ENCODE data around the gene PLEKHG4. TPM values are rescaled to one million over a fixed set of nuclear protein-coding genes. Genes with fewer than 3 reads are reported as not detected.

Gene PLEKHG4
- total and polyA plus RNA-seq, 9 of the 15 experiments (the other 6 are each of a cell fraction or from before 2014, with no cell fraction given) = 3.7 to 36.8 (median 17.9) TPM

DNA sequence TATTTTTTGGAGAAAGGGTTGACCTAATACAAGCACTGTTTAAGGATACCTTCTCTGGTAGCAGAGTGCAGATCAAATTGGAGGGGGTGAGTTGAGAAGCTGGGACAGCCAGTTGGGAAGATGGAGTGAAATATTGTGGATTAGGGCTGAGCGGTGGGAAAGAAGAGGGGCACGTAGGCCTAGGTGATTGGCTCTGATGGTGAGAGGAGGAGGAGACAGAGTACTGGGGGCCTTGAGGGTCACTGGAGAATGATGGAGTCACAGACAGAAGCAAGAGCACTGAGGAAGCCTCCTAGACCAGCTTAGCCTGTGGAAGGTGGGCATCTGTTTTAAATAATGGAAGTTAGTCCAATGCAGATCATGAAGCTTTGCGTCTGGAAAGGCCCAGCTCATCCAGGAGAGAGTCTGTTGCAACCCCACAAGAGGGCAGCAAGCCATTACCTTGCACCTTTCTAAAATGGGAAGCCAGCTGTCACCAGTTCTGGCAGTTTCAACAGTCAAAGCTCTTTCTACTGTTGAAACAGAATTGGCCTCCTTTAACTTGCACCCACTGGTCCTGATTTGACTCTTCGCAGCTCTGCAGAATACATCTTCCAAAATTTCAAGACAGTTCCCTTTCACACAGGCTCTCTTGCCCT, 18.8 kb upstream of the PLEKHG4 start (continued):
- TF ChIP-seq DPF2 (IDR thresholded peaks at IDR 0.05) (no peak), CTCFL (IDR thresholded peaks at IDR 0.05; ENCODE audit: borderline replicate concordance, insufficient read depth, low read depth, low read length, poor library complexity, severe bottlenecking) (peak; percentile 50), ZNF449 (CRISPR knock-in tag; IDR thresholded peaks at IDR 0.05) (no peak), ZNF274 (IDR thresholded peaks at IDR 0.05; ENCODE audit: borderline replicate concordance, low read depth, low read length) (no peak), THRAP3 (IDR thresholded peaks at IDR 0.05; ENCODE audit: borderline replicate concordance) (no peak), CREB5 (CRISPR knock-in tag; IDR thresholded peaks at IDR 0.05) (no peak), E2F3 (CRISPR knock-in tag; IDR thresholded peaks at IDR 0.05) (no peak), STAG1 (CRISPR knock-in tag; IDR thresholded peaks at IDR 0.05; ENCODE audit: borderline replicate concordance) (no peak; the same call in 1 of the 2 replicates), GTF2A2 (tag; IDR thresholded peaks at IDR 0.05) (no peak), ZNF436 (CRISPR knock-in tag; IDR thresholded peaks at IDR 0.05) (no peak), RFX5 (IDR thresholded peaks at IDR 0.05; ENCODE audit: low read depth, low read length) (no peak), RBFOX2 (IDR thresholded peaks at IDR 0.05; ENCODE audit: low read depth, low read length) (no peak)
- TF ChIP-seq, protein P1, sequence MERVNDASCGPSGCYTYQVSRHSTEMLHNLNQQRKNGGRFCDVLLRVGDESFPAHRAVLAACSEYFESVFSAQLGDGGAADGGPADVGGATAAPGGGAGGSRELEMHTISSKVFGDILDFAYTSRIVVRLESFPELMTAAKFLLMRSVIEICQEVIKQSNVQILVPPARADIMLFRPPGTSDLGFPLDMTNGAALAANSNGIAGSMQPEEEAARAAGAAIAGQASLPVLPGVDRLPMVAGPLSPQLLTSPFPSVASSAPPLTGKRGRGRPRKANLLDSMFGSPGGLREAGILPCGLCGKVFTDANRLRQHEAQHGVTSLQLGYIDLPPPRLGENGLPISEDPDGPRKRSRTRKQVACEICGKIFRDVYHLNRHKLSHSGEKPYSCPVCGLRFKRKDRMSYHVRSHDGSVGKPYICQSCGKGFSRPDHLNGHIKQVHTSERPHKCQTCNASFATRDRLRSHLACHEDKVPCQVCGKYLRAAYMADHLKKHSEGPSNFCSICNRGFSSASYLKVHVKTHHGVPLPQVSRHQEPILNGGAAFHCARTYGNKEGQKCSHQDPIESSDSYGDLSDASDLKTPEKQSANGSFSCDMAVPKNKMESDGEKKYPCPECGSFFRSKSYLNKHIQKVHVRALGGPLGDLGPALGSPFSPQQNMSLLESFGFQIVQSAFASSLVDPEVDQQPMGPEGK (CRISPR knock-in tag; IDR thresholded peaks at IDR 0.05; ENCODE audit: borderline replicate concordance) = no peak
- TF ChIP-seq, protein P2, sequence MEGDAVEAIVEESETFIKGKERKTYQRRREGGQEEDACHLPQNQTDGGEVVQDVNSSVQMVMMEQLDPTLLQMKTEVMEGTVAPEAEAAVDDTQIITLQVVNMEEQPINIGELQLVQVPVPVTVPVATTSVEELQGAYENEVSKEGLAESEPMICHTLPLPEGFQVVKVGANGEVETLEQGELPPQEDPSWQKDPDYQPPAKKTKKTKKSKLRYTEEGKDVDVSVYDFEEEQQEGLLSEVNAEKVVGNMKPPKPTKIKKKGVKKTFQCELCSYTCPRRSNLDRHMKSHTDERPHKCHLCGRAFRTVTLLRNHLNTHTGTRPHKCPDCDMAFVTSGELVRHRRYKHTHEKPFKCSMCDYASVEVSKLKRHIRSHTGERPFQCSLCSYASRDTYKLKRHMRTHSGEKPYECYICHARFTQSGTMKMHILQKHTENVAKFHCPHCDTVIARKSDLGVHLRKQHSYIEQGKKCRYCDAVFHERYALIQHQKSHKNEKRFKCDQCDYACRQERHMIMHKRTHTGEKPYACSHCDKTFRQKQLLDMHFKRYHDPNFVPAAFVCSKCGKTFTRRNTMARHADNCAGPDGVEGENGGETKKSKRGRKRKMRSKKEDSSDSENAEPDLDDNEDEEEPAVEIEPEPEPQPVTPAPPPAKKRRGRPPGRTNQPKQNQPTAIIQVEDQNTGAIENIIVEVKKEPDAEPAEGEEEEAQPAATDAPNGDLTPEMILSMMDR (IDR thresholded peaks at IDR 0.05 in 2 of 3, conservative IDR thresholded peaks at IDR 0.05 in 1 of 3; ENCODE audit: insufficient read depth in 2 of 3, low read depth in 1 of 3, low read length in 3 of 3) = peak; percentile 84 to 95 (median 87)
